ENCODE data around the gene AOC2.
A peak's percentile ranks its signal among the peaks of the same experiment; 100 is the strongest.
"Not testable (repeated sequence)": the region's sequence is repeated elsewhere in the genome, so short reads cannot be mapped to it uniquely, and the experiment has no call there.

The AOC2 gene

GRCh38 chr17:42894283-42895184 is 50.2 kb downstream of the AOC2 start:
- TF ChIP-seq CTCF (IDR thresholded peaks at IDR 0.05; ENCODE audit: low read depth, low read length): no peak
- in situ Hi-C loops (cut with HindIII; ENCODE audit: low sequenced_read_pairs): no loop called here
- no peak overlapping the region for H3K4me3 ChIP-seq (ENCODE audit: low read depth, low read length)
- no peak for DNase-seq (ENCODE audit: low read depth, low spot score)

GRCh38 chr17:42895185-42895555 is 50.8 kb downstream of the AOC2 start:
- H3K4me3 ChIP-seq (ENCODE audit: low read depth, low read length): no peak overlapping the region
- in situ Hi-C loops (cut with HindIII; ENCODE audit: low sequenced_read_pairs): no loop called here
- peak; percentile 82 for DNase-seq (ENCODE audit: low read depth, low spot score)
- TF ChIP-seq CTCF (IDR thresholded peaks at IDR 0.05; ENCODE audit: low read depth, low read length): no peak

GRCh38 chr17:42898147-42898811 is 53.9 kb downstream of the AOC2 start:
- no peak for TF ChIP-seq CTCF (IDR thresholded peaks at IDR 0.05; ENCODE audit: low read depth, low read length)
- no peak overlapping the region for H3K4me3 ChIP-seq (ENCODE audit: low read depth, low read length)
- no peak for DNase-seq (ENCODE audit: low read depth, low spot score)
- in situ Hi-C loops (cut with HindIII; ENCODE audit: low sequenced_read_pairs): no loop called here

- H3K4me3 ChIP-seq (ENCODE audit: low read depth, low read length); DNase-seq (ENCODE audit: low read depth, low spot score); in situ Hi-C loops (cut with HindIII; ENCODE audit: low sequenced_read_pairs): not testable (repeated sequence)
These were observed 55.6 kb downstream of the AOC2 start for GRCh38 chr17:42899981-42900380.

Data from astrocyte of the spinal cord (primary cell).